Loucy (cell line): ENCODE data around the gene PAK5.

ENCODE experiments used
- CTCF ChIP-seq: fragments of 200-600 bp; sonication (generic); conservative IDR thresholded peaks from 2 replicates; pipeline ENCODE4 v1.5.1; 2014; ENCODE audit warnings: mild to moderate bottlenecking, antibody characterized with exemption, low read length
- EZH2phosphoT487 ChIP-seq: fragments of 200-600 bp; IDR thresholded peaks from 2 replicates; pipeline ENCODE4 v1.6.1; 2018; ENCODE audit warnings: antibody characterized with exemption, mild to moderate bottlenecking, moderate library complexity, borderline replicate concordance

GRCh38 chr20:9647741-9648140 is 191.1 kb downstream of the PAK5 start:
- TF ChIP-seq CTCF (no peak), EZH2phosphoT487 (no peak)
